ENCODE measurements around the gene SEMA3D. TPM values are rescaled to one million over a fixed set of nuclear protein-coding genes. Genes with fewer than 3 reads are reported as not detected.

The SEMA3D gene
- total and polyA plus RNA-seq, 12 donors, result 0.80 to 9.3 (median 6.6) TPM

GRCh38 chr7:85162721-85163120 lies 24.1 kb downstream of the SEMA3D start:
- no peaks in the 10 kb centered on the region for H3K9me3 ChIP-seq (replicated peaks in 1 of 3)
- TF ChIP-seq CTCF (IDR thresholded peaks at IDR 0.05), result no peak
- no peak for TF ChIP-seq POLR2A (IDR thresholded peaks at IDR 0.05)
- H3K4me3 ChIP-seq, result no peak overlapping the region
- no peaks in the 10 kb centered on the region for H3K4me1 ChIP-seq (replicated peaks in 1 of 2)
- no peaks in the 10 kb centered on the region for H3K36me3 ChIP-seq (replicated peaks in 1 of 2)
- no peak overlapping the region for H3K27ac ChIP-seq
- intact Hi-C loops (cut with DNase I), result no loop called here
- DNase-seq, result no peak
- WGBS, 4 donors, result 34 to 49% (median 41%) methylated on average over 4 of the region's 4 CpGs
- H3K27me3 ChIP-seq, result no peaks in the 10 kb centered on the region

GRCh38 chr7:85160223-85160622 lies 26.6 kb downstream of the SEMA3D start:
- H3K27me3 ChIP-seq, result no peaks in the 10 kb centered on the region
- no peak for DNase-seq
- no peaks in the 10 kb centered on the region for H3K4me1 ChIP-seq (replicated peaks in 1 of 2)
- no peak overlapping the region for H3K27ac ChIP-seq
- no peak overlapping the region for H3K4me3 ChIP-seq
- 79 to 89% (median 84%) methylated on average over 5 of the region's 5 CpGs for WGBS, 4 donors
- H3K36me3 ChIP-seq (replicated peaks in 1 of 2), result no peaks in the 10 kb centered on the region
- intact Hi-C loops (cut with DNase I), result no loop called here
- TF ChIP-seq POLR2A (IDR thresholded peaks at IDR 0.05) (no peak), CTCF (IDR thresholded peaks at IDR 0.05) (no peak)
- H3K9me3 ChIP-seq (replicated peaks in 1 of 3), result no peaks in the 10 kb centered on the region

- intact Hi-C loops (cut with DNase I), result no loop called here
- WGBS, 4 donors, result 82 to 100% (median 94%) methylated on average over 1 of the region's 1 CpG
Measured at GRCh38 chr7:85159003-85159402, 27.9 kb downstream of the SEMA3D start.

GRCh38 chr7:85156661-85157208 lies 30.1 kb downstream of the SEMA3D start:
- H3K27ac ChIP-seq, result no peak overlapping the region
- 31 to 46% (median 35%) methylated on average over 1 of the region's 1 CpG for WGBS, 4 donors
- intact Hi-C loops (cut with DNase I), result no loop called here
- no peak overlapping the region for H3K4me3 ChIP-seq
- H3K27me3 ChIP-seq, result no peaks in the 10 kb centered on the region
- H3K4me1 ChIP-seq (replicated peaks in 1 of 2), result no peaks in the 10 kb centered on the region
- TF ChIP-seq POLR2A (IDR thresholded peaks at IDR 0.05) (no peak), CTCF (IDR thresholded peaks at IDR 0.05) (no peak)
- no peaks in the 10 kb centered on the region for H3K9me3 ChIP-seq (replicated peaks in 1 of 3)
- no peak for DNase-seq
- H3K36me3 ChIP-seq (replicated peaks in 1 of 2), result no peaks in the 10 kb centered on the region

More at GRCh38 chr7:85159003-85159402, 27.9 kb downstream of the SEMA3D start:
- TF ChIP-seq CTCF (IDR thresholded peaks at IDR 0.05) (no peak), POLR2A (IDR thresholded peaks at IDR 0.05) (no peak)
- Histone ChIP-seq H3K4me1 (replicated peaks in 1 of 2) (no peaks in the 10 kb centered on the region), H3K27ac (no peak overlapping the region), H3K9me3 (replicated peaks in 1 of 3) (no peaks in the 10 kb centered on the region), H3K4me3 (no peak overlapping the region), H3K27me3 (no peaks in the 10 kb centered on the region), H3K36me3 (replicated peaks in 1 of 2) (no peaks in the 10 kb centered on the region)
- DNase-seq, result no peak
